CD1c-positive myeloid dendritic cell (primary cell): ENCODE results near the gene CD63.

Source experiments
- DNase-seq: peaks from one replicate; pipeline ENCODE4 v3.0.0-alpha.2; 2016; ENCODE audit errors: extremely low spot score

CD63 gene

GRCh38 chr12:55705782-55706402 is 22.9 kb downstream of the CD63 start:
- no peak for DNase-seq

DNA sequence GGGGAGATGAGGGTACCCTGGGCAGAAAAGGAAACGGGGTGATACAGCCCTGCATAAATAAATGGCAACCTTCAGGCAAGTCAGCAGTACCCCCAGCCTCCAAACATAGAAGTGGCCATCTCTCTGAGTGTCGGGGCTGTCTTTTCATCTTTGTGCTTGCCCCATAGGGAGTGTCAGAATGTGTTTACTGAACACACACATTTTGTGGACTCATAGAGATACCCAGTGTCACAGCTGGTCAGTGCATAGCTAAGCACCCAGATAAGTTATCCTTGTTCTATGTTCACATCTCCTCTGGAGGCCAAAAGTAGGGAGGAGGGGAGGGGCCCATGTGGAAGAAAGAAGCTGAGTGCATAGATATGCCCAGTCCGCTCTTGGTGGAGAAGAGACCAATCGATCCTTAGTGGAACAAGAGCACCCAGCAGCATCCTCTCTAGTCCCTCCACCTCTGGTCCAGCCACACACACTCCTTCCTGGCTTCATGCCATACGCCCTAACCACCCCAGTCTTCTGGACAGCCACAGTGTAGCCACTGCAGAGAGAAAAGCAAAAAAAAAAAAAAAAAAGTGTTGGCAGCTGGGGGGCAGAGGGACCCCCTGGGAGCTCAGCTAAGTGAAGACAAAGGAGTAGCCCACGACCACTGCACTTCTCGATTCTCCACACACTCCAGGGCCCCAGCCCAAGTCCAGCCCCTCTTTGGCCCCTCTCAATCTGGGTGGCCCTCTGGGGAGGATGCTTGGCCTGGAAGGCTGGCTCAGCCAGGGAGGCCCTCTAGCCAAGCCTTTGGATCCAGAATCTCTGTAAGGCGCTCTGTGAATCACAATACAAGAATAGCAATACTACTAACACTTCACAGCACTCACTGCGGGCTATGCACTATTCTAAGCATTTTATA is 23.7 kb downstream of the CD63 start:
- no peak for DNase-seq

GRCh38 chr12:55703901-55704761 is 24.7 kb downstream of the CD63 start:
- no peak for DNase-seq

DNA sequence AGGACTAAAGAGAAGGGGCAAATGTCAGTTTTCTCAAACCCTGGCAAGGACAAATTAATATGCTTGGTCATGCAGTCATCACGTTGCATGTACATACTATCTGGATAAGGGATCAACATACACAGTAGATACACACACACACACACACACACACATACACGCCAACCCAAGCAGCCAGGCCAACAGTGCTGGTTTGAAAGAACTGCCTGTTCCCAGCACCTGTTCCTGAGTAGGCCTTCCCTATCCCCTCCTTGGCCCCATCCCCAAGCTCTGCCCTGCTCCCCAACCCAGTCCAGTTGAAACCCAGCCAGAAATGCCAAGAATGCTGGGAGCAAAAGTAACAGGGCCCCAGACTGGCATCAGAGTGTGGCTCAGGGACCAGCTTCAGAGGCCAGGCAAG is 25.5 kb downstream of the CD63 start:
- no peak for DNase-seq

- no peak for DNase-seq
Measured at GRCh38 chr12:55702861-55703260, 25.9 kb downstream of the CD63 start.

DNA sequence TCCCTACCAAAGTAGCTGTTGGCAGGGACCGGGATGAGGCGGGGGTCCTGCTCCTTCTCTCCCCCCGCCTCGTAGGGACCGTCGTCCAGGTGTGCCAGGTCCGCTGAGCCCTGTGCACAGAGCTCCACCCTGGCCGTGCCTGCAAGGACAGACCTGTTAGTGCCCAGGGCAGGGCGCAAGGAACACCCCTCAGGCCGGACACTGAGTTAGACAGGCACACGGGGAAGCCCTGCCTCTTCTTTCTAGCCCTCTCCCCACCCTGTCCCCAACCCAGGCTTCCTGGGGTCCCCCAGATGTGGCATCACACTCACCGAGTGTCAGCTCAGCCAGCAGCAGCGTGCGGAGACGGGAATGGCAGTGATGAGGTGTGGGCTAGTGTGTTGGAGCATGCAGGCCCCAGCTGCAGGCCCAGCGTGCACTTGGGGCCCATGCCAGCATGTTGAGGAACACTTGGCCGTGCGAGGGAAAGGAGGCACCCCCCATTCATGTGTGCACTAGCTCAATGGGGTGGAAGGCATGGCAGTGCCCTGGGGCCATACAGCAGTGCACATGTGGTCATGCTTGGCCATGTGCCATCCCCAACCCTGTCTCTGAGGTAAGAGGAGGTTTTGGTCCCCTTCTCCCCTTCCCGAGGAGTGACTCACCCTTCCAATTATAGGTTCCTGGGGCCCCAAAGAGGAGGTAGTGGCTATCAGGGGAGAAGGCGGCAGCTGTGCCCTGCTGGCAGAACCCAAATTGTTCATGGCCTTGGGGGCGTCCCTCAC is 28.4 kb downstream of the CD63 start:
- no peak for DNase-seq

GRCh38 chr12:55699471-55700055 is 29.2 kb downstream of the CD63 start:
- DNase-seq, result no peak

GRCh38 chr12:55698965-55699364 is 29.8 kb downstream of the CD63 start:
- DNase-seq, result no peak

- DNase-seq, result no peak
Measured at GRCh38 chr12:55698241-55698955, 30.4 kb downstream of the CD63 start.

DNA sequence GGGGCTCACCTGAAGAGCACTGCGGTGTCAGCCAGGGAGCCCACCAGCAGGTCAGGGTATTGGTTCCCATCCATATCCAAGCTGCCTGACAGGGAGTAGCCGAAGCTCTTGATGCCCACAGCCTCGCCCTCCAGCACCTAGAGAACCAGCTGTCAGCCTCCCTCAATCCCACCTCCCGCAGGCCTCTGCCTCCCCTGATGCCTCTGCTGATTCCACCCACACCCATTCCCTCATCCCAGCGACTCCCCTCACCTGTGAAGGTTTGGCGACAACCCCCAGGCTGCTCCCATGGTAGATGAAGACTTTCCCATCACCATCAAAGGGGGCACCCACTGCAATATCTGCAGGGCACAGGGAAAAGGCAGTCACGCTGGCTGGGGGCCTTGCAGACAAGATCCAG is 31.1 kb downstream of the CD63 start:
- DNase-seq, result no peak

DNA sequence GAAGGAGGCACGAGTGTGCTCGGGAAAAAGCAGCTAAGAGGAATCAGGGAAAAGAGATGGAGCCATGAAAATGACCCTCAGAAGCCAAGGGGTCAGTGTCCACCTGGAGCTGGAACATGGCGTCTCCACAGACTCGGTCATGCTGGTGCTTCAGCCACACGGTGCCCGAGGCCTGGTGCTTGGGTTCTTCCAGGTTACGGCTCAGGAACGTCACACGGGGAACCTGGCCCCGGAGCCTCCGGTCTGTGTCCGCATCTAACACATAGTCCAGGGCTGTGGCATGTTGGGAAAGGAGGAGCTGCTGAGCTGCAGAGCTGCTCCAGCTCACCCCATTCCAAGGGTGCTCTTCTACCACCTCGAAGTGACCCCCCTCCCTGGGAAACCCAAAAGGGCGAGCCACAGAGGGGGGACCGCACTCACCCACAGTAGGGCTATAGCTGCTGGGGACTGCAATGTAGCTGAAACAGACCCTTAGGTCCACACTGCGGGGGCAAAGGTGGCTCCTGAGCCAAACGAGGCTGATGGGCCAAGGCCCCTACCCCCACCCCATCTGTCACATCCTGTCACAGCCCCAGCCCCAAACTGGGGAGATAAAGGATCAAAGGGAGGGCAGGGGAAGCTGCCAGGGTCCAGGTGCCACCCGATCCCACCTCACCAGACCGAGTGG is 31.9 kb downstream of the CD63 start:
- DNase-seq, result no peak

- DNase-seq, result no peak
Measured at GRCh38 chr12:55696141-55696540, 32.7 kb downstream of the CD63 start.

DNA sequence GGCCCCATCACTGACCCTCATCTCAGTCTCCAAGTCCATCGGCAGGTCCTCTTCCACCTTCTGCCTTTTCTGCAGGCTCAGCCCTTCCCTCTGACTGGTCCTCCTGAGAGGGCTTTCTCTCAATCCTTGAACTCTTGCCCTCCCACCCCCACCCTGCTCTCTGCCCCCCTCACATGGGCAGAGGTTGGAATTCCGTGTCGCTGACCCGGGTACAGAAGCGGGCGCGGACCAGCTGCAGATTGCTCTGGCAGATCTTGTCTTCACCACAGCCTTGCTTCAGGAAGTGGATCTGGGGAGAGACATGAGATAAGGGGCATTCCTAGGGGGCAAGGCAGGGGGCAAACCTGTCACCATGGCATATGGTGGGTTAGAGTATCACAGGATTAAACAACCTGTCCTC is 33.5 kb downstream of the CD63 start:
- no peak for DNase-seq

GRCh38 chr12:55694651-55695050 is 34.2 kb downstream of the CD63 start:
- no peak for DNase-seq

- DNase-seq, result no peak
Measured at GRCh38 chr12:55694188-55694515, 34.7 kb downstream of the CD63 start.

DNA sequence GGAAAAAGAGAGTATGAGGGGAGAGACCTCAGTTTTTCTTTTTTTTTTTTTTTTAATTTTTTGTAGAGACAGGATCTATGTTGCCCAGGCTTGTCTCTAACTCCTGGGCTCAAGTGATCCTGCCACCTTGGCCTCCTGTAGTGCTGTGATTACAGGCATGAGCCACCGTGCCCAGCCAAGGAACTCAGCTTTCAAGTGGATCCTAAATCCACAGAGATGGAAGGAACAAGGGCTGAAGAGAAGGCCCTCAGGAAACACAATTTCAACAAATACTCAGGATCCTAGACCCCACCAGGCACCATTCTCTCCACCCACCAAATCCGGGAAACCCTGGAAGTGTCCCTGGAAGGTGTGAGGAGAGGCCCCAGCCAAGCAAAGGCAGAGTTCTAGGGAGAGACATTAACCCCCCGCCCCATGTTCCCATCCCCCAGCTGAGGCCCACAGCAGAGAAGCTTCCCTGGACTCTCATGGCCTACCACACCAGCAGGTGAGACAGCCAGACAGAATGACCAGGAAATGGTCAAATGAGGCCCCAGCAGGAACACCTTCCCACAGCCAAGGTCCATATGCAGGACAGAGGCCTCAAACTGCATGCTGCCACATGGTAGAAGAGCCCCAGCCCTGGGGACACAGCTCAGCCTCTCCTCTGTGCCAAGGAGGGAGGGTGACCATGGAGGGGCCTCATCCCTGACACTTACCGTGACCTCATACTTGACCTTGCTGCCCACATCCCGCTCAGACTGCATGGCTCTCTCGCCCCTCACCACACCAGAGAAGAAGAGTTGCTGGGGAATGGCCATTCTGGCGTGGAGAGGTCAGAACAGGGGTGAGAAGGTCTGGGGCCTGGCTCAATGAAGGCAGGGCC is 35.3 kb downstream of the CD63 start:
- no peak for DNase-seq

- no peak for DNase-seq
Measured at GRCh38 chr12:55692631-55693322, 36.0 kb downstream of the CD63 start.
